Endothelial cell of umbilical vein (primary cell): ENCODE results near the gene ATP9B. TPM values are rescaled to one million over a fixed set of nuclear protein-coding genes. Genes with fewer than 3 reads are reported as not detected.

ENCODE experiments used
- BruUV-seq: library from RNA; stranded (reverse); fragments of 400-500 nt; replicated peaks from 2 replicates; lab custom pipeline; 2021; lab: Mats Ljungman, UMichigan
- CTCF ChIA-PET: fragments of 300-600, 350-600 bp; sonication (Branson Sonifier 250); formaldehyde crosslinking; loops from one replicate; lab custom pipeline; 2021; ENCODE audit warnings: antibody characterized with exemption, inconsistent platforms; lab: Charles Lee
- POLR2A ChIA-PET: fragments of 300-600, 350-600 bp; sonication (Branson Sonifier 250); formaldehyde crosslinking; loops from one replicate; lab custom pipeline; 2021; ENCODE audit warnings: antibody characterized with exemption, inconsistent platforms; lab: Charles Lee
- DNase-seq: peaks from one replicate; pipeline ENCODE4 v3.0.0-alpha.2; 2011; ENCODE audit warnings: low read depth, low spot score
- FAIRE-seq: peaks from 2 replicates; lab custom pipeline; 2011; peaks lifted over from hg19 to GRCh38; lab: Jason Lieb, UNC
- H2AFZ ChIP-seq: 2 replicates; pipeline ENCODE4 v1.6.0; 2012; ENCODE audit warnings: low read depth, low read length, control low read depth, inconsistent platforms
- H3K27ac ChIP-seq: 2 replicates; pipeline ENCODE4 v1.5.1; 2011; ENCODE audit warnings: low read depth, mild to moderate bottlenecking, control low read depth, low read length, moderate library complexity; ENCODE audit not compliant: insufficient read depth
- H3K27me3 ChIP-seq, 2 experiments: 2 replicates each; pipeline versions ENCODE4 v1.6.0 to v1.6.1; 2011; ENCODE audit warnings: low read length in 2 of 2, mixed read lengths in 1 of 2; ENCODE audit not compliant: control insufficient read depth in 2 of 2, insufficient read depth in 2 of 2
- H3K36me3 ChIP-seq, 2 experiments: 2 replicates in 1 of 2; 3 replicates in 1 of 2; pipeline ENCODE4 v1.5.1; 2011; ENCODE audit warnings: low read length in 2 of 2, mild to moderate bottlenecking in 1 of 2, moderate library complexity in 1 of 2; ENCODE audit not compliant: control insufficient read depth in 2 of 2, insufficient read depth in 2 of 2; ENCODE audit errors: extremely low read depth in 1 of 2
- H3K4me1 ChIP-seq: 3 replicates; pipeline ENCODE4 v1.5.1; 2011; ENCODE audit warnings: mild to moderate bottlenecking, low read length; ENCODE audit not compliant: control insufficient read depth, insufficient read depth; ENCODE audit errors: extremely low read depth
- H3K4me2 ChIP-seq: 2 replicates; pipeline ENCODE4 v1.6.1; 2011; ENCODE audit warnings: low read length, control low read depth, mixed read lengths; ENCODE audit not compliant: insufficient read depth
- H3K4me3 ChIP-seq, 3 experiments: fragments of 200-600 bp in 1 of 3; sonication (generic), shearing (Covaris generic) in 1 of 3; replicated peaks in 1 of 3; 2 replicates each; pipeline ENCODE4 v1.5.1; 2011 to 2016; ENCODE audit warnings: control low read depth in 3 of 3, low read length in 3 of 3, mild to moderate bottlenecking in 2 of 3, inconsistent platforms in 1 of 3, low read depth in 1 of 3, moderate library complexity in 1 of 3; ENCODE audit not compliant: insufficient read depth in 1 of 3
- H3K79me2 ChIP-seq: 2 replicates; pipeline ENCODE4 v1.6.0; 2012; ENCODE audit warnings: low read length, inconsistent platforms; ENCODE audit not compliant: control insufficient read depth, insufficient read depth
- H3K9ac ChIP-seq: replicated peaks from 2 replicates; pipeline ENCODE3; 2011; ENCODE audit warnings: low read length, control low read depth; ENCODE audit not compliant: insufficient read depth; ENCODE audit errors: extremely low read depth
- H3K9me1 ChIP-seq: replicated peaks from 3 replicates; pipeline ENCODE4 v1.6.0; 2011; ENCODE audit warnings: mild to moderate bottlenecking, low read length; ENCODE audit not compliant: control insufficient read depth, insufficient read depth; ENCODE audit errors: extremely low read depth
- H3K9me3 ChIP-seq: replicated peaks from 2 replicates; pipeline ENCODE4 v1.5.1; 2012; ENCODE audit warnings: low read length, inconsistent platforms; ENCODE audit not compliant: control insufficient read depth, insufficient read depth
- H4K20me1 ChIP-seq: replicated peaks from 2 replicates; pipeline ENCODE3; 2011; ENCODE audit warnings: mild to moderate bottlenecking, low read length; ENCODE audit not compliant: control insufficient read depth, insufficient read depth; ENCODE audit errors: extremely low read depth
- CTCF ChIP-seq, 2 donors: IDR thresholded peaks; 1 replicate in 1 of 2; 2 replicates in 1 of 2; pipeline ENCODE4 v1.5.1; 2011; ENCODE audit warnings: low read length in 2 of 2, mild to moderate bottlenecking in 2 of 2, moderate library complexity in 2 of 2, control low read depth in 1 of 2, inconsistent platforms in 1 of 2, low read depth in 1 of 2; ENCODE audit not compliant: insufficient read depth in 1 of 2; ENCODE audit errors: extremely low read depth in 1 of 2
- FOS ChIP-seq: IDR thresholded peaks from 2 replicates; pipeline ENCODE4 v1.6.1; 2011; ENCODE audit warnings: mild to moderate bottlenecking, low read length, moderate library complexity, borderline replicate concordance; ENCODE audit not compliant: insufficient read depth
- GATA2 ChIP-seq: IDR thresholded peaks from 2 replicates; pipeline ENCODE4 v1.7.0; 2011; ENCODE audit warnings: low read depth, mild to moderate bottlenecking, moderate library complexity, mixed read lengths, low read length; ENCODE audit not compliant: insufficient read length, insufficient read depth
- MAX ChIP-seq: IDR thresholded peaks from 2 replicates; pipeline ENCODE4 v1.6.1; 2011; ENCODE audit not compliant: insufficient read depth, insufficient read length
- MYC ChIP-seq: IDR thresholded peaks from one replicate; pipeline ENCODE4 v1.6.1; 2011; ENCODE audit warnings: mild to moderate bottlenecking, low read depth, low read length
- POLR2A ChIP-seq: IDR thresholded peaks from 2 replicates; pipeline ENCODE4 v1.6.1; 2012; ENCODE audit warnings: low read depth, mild to moderate bottlenecking, control low read depth, low read length
- POLR2AphosphoS5 ChIP-seq: IDR thresholded peaks from 2 replicates; pipeline ENCODE4 v1.6.1; 2012; ENCODE audit warnings: low read depth, mild to moderate bottlenecking, control low read depth, low read length, moderate library complexity; ENCODE audit not compliant: insufficient read depth
- dilution Hi-C: fragments of 300-500 bp; cut with MboI; formaldehyde crosslinking; loops from one replicate; pipeline ENCODE4 v1.15.0; 2019; ENCODE audit warnings: low sequenced_read_pairs; ENCODE audit not compliant: extremely low pct_ligation_motif_present
- intact Hi-C: fragments of 100-400 bp; cut with micrococcal nuclease; formaldehyde crosslinking; loops from one replicate; pipeline ENCODE4 v1.10.0; 2022
- polyA plus RNA-seq, 4 experiments: library from polyadenylated mRNA; depleted of rRNA in 3 of 4; stranded (reverse) in 3 of 4; unstranded in 1 of 4; fragments of >200 nt; gene quantifications; 2 replicates each; pipeline versions ENCODE4 v1.2.1 to v1.2.3, GENCODE V29; 2011 to 2012; ENCODE audit warnings: missing spikeins in 1 of 4
- total RNA-seq: library from RNA; stranded (reverse); gene quantifications from 2 replicates; pipeline ENCODE4 v1.2.3, GENCODE V29; 2021

The ATP9B gene
- total and polyA plus RNA-seq, 2 donors (not counting 3 experiments of a cell fraction or from before 2014, with no cell fraction given) = 14.6 to 18.2 TPM

- FAIRE-seq = no peak
- no TSS peak for BruUV-seq
- H3K9ac ChIP-seq = no peak overlapping the region
- H3K27me3 ChIP-seq = no peaks in the 10 kb centered on the region
- POLR2A ChIA-PET = no interaction called here
- intact Hi-C loops (no loop called here), dilution Hi-C loops (no loop called here)
- no peaks in the 10 kb centered on the region for H4K20me1 ChIP-seq
- CTCF ChIA-PET = no interaction called here
- H3K36me3 ChIP-seq = peaks cover 5 to 21% of the 10 kb centered on the region in 2 experiments
- peaks cover 4% of the 10 kb centered on the region for H3K79me2 ChIP-seq
- peaks cover 10% of the 10 kb centered on the region for H3K4me1 ChIP-seq
- no peak overlapping the region for H3K4me2 ChIP-seq
- no peak overlapping the region for H3K27ac ChIP-seq
- no peak overlapping the region for H3K4me3 ChIP-seq
- no peaks in the 10 kb centered on the region for H3K9me3 ChIP-seq
- H3K9me1 ChIP-seq = no peaks in the 10 kb centered on the region
- TF ChIP-seq POLR2A (no peak), GATA2 (no peak), CTCF (IDR thresholded peaks at IDR 0.05; ENCODE audit: extremely low read depth in 1 of 2, insufficient read depth in 1 of 2, low read depth in 1 of 2, low read length in 2 of 2) (no peak), FOS (no peak), POLR2AphosphoS5 (no peak), MYC (no peak)
- no peak overlapping the region for H2AFZ ChIP-seq
- no peak for DNase-seq
Measured at GRCh38 chr18:79416677-79417052, 347.5 kb downstream of the ATP9B start.

GRCh38 chr18:79418236-79418635 lies 349.0 kb downstream of the ATP9B start:
- no peaks in the 10 kb centered on the region for H3K9me3 ChIP-seq
- H3K27ac ChIP-seq = no peak overlapping the region
- ChIA-PET POLR2A (no interaction called here), CTCF (interaction anchor here (1.4 kb wide), 1 partner anchor 15 kb away, joined by 4 read pairs; no protein-coding TSS in a partner anchor)
- H3K9ac ChIP-seq = no peak overlapping the region
- FAIRE-seq (no peak), DNase-seq (no peak)
- H3K27me3 ChIP-seq = no peaks in the 10 kb centered on the region
- peaks cover 5 to 22% of the 10 kb centered on the region in 2 experiments for H3K36me3 ChIP-seq
- no peak for TF ChIP-seq MAX
- TF ChIP-seq POLR2A = no peak
- no peak for TF ChIP-seq POLR2AphosphoS5
- dilution Hi-C loops = no loop called here
- H3K4me1 ChIP-seq = no peaks in the 10 kb centered on the region
- no peaks in the 10 kb centered on the region for H4K20me1 ChIP-seq
- peaks cover 4% of the 10 kb centered on the region for H3K79me2 ChIP-seq
- H2AFZ ChIP-seq = no peak overlapping the region
- H3K9me1 ChIP-seq = no peaks in the 10 kb centered on the region
- BruUV-seq = no TSS peak
- H3K4me3 ChIP-seq = no peak overlapping the region
- H3K4me2 ChIP-seq = no peak overlapping the region
- intact Hi-C loops = no loop called here
